Measurements from ENCODE around the gene THUMPD2.

THUMPD2 gene

DNA sequence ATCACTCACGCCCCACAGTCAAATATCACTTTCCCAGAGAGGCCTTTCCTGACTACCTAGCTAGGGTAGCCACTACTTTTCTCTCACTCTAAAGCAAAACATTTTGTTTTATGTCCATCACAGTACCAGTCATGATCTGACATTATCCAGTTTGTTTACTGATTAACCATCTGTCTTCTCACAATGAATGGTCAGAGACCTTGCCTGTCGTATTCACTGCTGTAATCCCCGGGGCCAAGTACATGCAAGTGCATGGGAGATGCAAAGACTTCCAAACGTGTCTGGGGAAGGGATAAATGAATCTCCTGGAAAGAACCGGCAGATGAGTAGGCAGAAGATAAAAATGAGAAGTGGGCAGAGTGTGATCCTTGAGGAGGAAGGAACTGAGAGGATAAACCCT is 39.7 kb downstream of the THUMPD2 start:
- H2AFZ ChIP-seq (ENCODE audit: low read depth, low read length): no peak overlapping the region
- 78% methylated on average over 5 of the region's 5 CpGs for WGBS

DNA sequence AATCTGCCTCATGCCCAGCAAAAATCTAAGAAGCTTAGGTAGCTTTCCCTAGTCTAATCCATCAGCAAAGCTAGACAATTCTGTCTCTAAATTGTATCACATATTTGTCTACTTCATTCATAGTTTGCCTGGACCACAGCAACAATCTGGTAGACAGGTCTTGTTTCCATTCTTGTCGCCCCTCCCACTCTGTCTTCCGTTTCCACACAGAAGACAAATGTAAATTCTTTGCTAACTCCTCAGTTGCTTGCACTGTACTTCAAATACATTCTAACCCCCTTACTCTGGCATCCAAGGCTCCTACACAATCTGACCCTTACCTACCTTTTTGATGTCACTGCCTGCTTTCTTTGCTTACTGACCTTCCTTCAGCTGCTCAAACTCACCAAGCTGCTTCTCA is 40.1 kb downstream of the THUMPD2 start:
- Histone ChIP-seq H3K27ac (ENCODE audit: low read length, poor library complexity, severe bottlenecking) (peak overlapping the region; percentile 47), H2AK5ac (ENCODE audit: low read length, severe bottlenecking) (no peak overlapping the region)

More for the DNA sequence above, 39.7 kb downstream of the THUMPD2 start:
- Histone ChIP-seq H3K27me3 (ENCODE audit: control insufficient read depth in 1 of 2, insufficient read depth in 1 of 2, low read length in 2 of 2) (no peaks in the 10 kb centered on the region), H3K4me2 (ENCODE audit: low read length, poor library complexity, severe bottlenecking) (no peak overlapping the region), H3K9ac (ENCODE audit: low read length) (no peak overlapping the region), H4K91ac (ENCODE audit: low read length) (no peak overlapping the region), H4K8ac (ENCODE audit: low read length) (no peak overlapping the region), H3K14ac (ENCODE audit: low read length in 2 of 2) (no peak overlapping the region), H2BK15ac (ENCODE audit: low read depth, poor library complexity, severe bottlenecking) (no peak overlapping the region), H3K18ac (ENCODE audit: low read depth in 1 of 2, low read length in 2 of 2) (no peak overlapping the region), H3K4me3 (ENCODE audit: insufficient read depth in 1 of 2, low read depth in 1 of 2, low read length in 2 of 2) (no peak overlapping the region), H3K9me3 (ENCODE audit: control insufficient read depth, low read length) (no peaks in the 10 kb centered on the region), H3K27ac (ENCODE audit: low read length, poor library complexity, severe bottlenecking) (peak overlapping the region; percentile 47), H2BK5ac (ENCODE audit: low read depth, low read length, poor library complexity, severe bottlenecking) (no peak overlapping the region), H3K4me1 (ENCODE audit: control insufficient read depth, insufficient read depth, low read depth, low read length) (peaks cover 13% of the 10 kb centered on the region), H3K36me3 (ENCODE audit: control insufficient read depth in 1 of 2, insufficient read depth in 2 of 2, low read depth in 1 of 2, low read length in 2 of 2) (peaks cover 0 to 88% of the 10 kb centered on the region in 2 experiments), H3K23ac (ENCODE audit: low read length in 2 of 2) (no peak overlapping the region), H2BK120ac (ENCODE audit: low read depth, low read length) (no peak overlapping the region), H3K79me1 (replicated peaks; ENCODE audit: low read length, poor library complexity, severe bottlenecking) (peaks cover 9% of the 10 kb centered on the region), H2AK5ac (ENCODE audit: low read length, severe bottlenecking) (no peak overlapping the region), H3K4ac (ENCODE audit: low read depth in 1 of 2, low read length in 2 of 2) (no peak overlapping the region), H2BK12ac (ENCODE audit: low read length in 2 of 2) (no peak overlapping the region)
- no peak for DNase-seq

DNA sequence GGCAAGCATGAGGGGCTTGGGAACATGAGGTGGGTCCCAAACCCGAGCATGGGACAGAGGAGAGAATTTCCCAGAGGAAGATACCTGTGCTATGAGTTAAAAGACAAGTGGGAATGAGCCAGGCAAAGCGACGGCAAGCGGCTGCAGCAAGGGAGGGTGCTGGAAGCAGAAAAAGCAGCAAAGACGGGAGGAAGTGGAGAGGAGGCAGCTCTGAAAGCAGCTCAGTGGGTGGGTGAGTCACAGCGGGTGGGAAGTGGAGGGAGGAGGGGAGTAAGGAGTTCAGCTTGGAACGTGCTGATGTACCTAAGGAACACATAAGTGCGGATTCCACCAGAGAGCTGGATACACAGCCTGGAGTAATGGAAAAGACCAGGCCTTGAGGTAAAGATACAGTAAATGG is 41.4 kb downstream of the THUMPD2 start:
- DNase-seq: peak; percentile 89
- Histone ChIP-seq H2BK15ac (ENCODE audit: low read depth, poor library complexity, severe bottlenecking) (no peak overlapping the region), H2AFZ (ENCODE audit: low read depth, low read length) (no peak overlapping the region), H4K8ac (ENCODE audit: low read length) (peak overlapping the region; percentile 10), H3K4ac (ENCODE audit: low read depth in 1 of 2, low read length in 2 of 2) (peak overlapping the region in 1 of 2 experiments; percentile 12), H3K4me2 (ENCODE audit: low read length, poor library complexity, severe bottlenecking) (peak overlapping the region; percentile 48), H2AK5ac (ENCODE audit: low read length, severe bottlenecking) (peak overlapping the region; percentile 72), H3K4me1 (ENCODE audit: control insufficient read depth, insufficient read depth, low read depth, low read length) (peaks cover 13% of the 10 kb centered on the region), H3K36me3 (ENCODE audit: control insufficient read depth in 1 of 2, insufficient read depth in 2 of 2, low read depth in 1 of 2, low read length in 2 of 2) (peaks cover 0 to 80% of the 10 kb centered on the region in 2 experiments), H3K79me1 (replicated peaks; ENCODE audit: low read length, poor library complexity, severe bottlenecking) (peaks cover 13% of the 10 kb centered on the region), H3K18ac (ENCODE audit: low read depth in 1 of 2, low read length in 2 of 2) (peak overlapping the region; percentile 44 to 93), H3K4me3 (ENCODE audit: insufficient read depth in 1 of 2, low read depth in 1 of 2, low read length in 2 of 2) (no peak overlapping the region), H3K9ac (ENCODE audit: low read length) (peak overlapping the region; percentile 14), H3K27ac (ENCODE audit: low read length, poor library complexity, severe bottlenecking) (peak overlapping the region; percentile 79), H3K14ac (ENCODE audit: low read length in 2 of 2) (no peak overlapping the region), H2BK5ac (ENCODE audit: low read depth, low read length, poor library complexity, severe bottlenecking) (peak overlapping the region; percentile 61), H2BK12ac (ENCODE audit: low read length in 2 of 2) (peak overlapping the region in 1 of 2 experiments; percentile 71), H3K9me3 (ENCODE audit: control insufficient read depth, low read length) (no peaks in the 10 kb centered on the region), H4K91ac (ENCODE audit: low read length) (peak overlapping the region; percentile 52), H2BK120ac (ENCODE audit: low read depth, low read length) (no peak overlapping the region), H3K23ac (ENCODE audit: low read length in 2 of 2) (no peak overlapping the region), H3K27me3 (ENCODE audit: control insufficient read depth in 1 of 2, insufficient read depth in 1 of 2, low read length in 2 of 2) (no peaks in the 10 kb centered on the region)
- WGBS: 9% methylated on average over 8 of the region's 8 CpGs

More for the DNA sequence above, 40.1 kb downstream of the THUMPD2 start:
- Histone ChIP-seq H3K9me3 (ENCODE audit: control insufficient read depth, low read length) (no peaks in the 10 kb centered on the region), H3K79me1 (replicated peaks; ENCODE audit: low read length, poor library complexity, severe bottlenecking) (peaks cover 11% of the 10 kb centered on the region), H2BK15ac (ENCODE audit: low read depth, poor library complexity, severe bottlenecking) (no peak overlapping the region), H2BK120ac (ENCODE audit: low read depth, low read length) (no peak overlapping the region), H3K27me3 (ENCODE audit: control insufficient read depth in 1 of 2, insufficient read depth in 1 of 2, low read length in 2 of 2) (no peaks in the 10 kb centered on the region), H4K8ac (ENCODE audit: low read length) (no peak overlapping the region), H2AFZ (ENCODE audit: low read depth, low read length) (no peak overlapping the region), H3K23ac (ENCODE audit: low read length in 2 of 2) (no peak overlapping the region), H3K4me2 (ENCODE audit: low read length, poor library complexity, severe bottlenecking) (no peak overlapping the region), H3K4ac (ENCODE audit: low read depth in 1 of 2, low read length in 2 of 2) (no peak overlapping the region), H3K36me3 (ENCODE audit: control insufficient read depth in 1 of 2, insufficient read depth in 2 of 2, low read depth in 1 of 2, low read length in 2 of 2) (peaks cover 0 to 84% of the 10 kb centered on the region in 2 experiments), H2BK5ac (ENCODE audit: low read depth, low read length, poor library complexity, severe bottlenecking) (no peak overlapping the region), H3K18ac (ENCODE audit: low read depth in 1 of 2, low read length in 2 of 2) (no peak overlapping the region), H3K4me1 (ENCODE audit: control insufficient read depth, insufficient read depth, low read depth, low read length) (peaks cover 13% of the 10 kb centered on the region), H2BK12ac (ENCODE audit: low read length in 2 of 2) (no peak overlapping the region), H3K14ac (ENCODE audit: low read length in 2 of 2) (no peak overlapping the region), H4K91ac (ENCODE audit: low read length) (no peak overlapping the region), H3K9ac (ENCODE audit: low read length) (no peak overlapping the region), H3K4me3 (ENCODE audit: insufficient read depth in 1 of 2, low read depth in 1 of 2, low read length in 2 of 2) (no peak overlapping the region)
- 79% methylated on average over 2 of the region's 2 CpGs for WGBS
- DNase-seq: no peak

DNA sequence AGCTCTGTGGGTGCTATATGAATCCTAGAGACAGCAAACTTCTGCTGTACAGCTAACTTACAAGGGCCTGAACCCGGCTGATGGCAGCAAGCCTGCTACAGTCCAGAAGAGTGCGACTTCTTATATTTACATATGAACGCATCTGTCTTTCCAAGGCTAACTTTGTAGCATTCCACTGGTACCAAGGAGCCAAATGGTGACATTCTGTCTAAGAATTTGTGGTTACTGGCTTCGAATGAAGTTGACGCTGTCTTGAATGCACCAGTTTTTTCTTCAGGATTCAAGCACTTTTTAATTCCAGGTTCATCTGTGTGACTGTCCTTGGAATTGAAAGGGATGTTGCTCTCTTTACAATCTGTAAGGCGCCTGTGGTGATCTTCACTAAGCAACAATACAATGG is 42.4 kb downstream of the THUMPD2 start:
- Histone ChIP-seq H3K36me3 (ENCODE audit: control insufficient read depth in 1 of 2, insufficient read depth in 2 of 2, low read depth in 1 of 2, low read length in 2 of 2) (peaks cover 0 to 70% of the 10 kb centered on the region in 2 experiments), H2BK12ac (ENCODE audit: low read length in 2 of 2) (no peak overlapping the region), H2BK5ac (ENCODE audit: low read depth, low read length, poor library complexity, severe bottlenecking) (no peak overlapping the region), H3K27me3 (ENCODE audit: control insufficient read depth in 1 of 2, insufficient read depth in 1 of 2, low read length in 2 of 2) (no peaks in the 10 kb centered on the region), H3K4me2 (ENCODE audit: low read length, poor library complexity, severe bottlenecking) (no peak overlapping the region), H3K4ac (ENCODE audit: low read depth in 1 of 2, low read length in 2 of 2) (no peak overlapping the region), H3K4me1 (ENCODE audit: control insufficient read depth, insufficient read depth, low read depth, low read length) (peaks cover 20% of the 10 kb centered on the region), H2AK5ac (ENCODE audit: low read length, severe bottlenecking) (no peak overlapping the region), H3K4me3 (ENCODE audit: insufficient read depth in 1 of 2, low read depth in 1 of 2, low read length in 2 of 2) (no peak overlapping the region), H3K18ac (ENCODE audit: low read depth in 1 of 2, low read length in 2 of 2) (no peak overlapping the region), H3K9me3 (ENCODE audit: control insufficient read depth, low read length) (no peaks in the 10 kb centered on the region), H2AFZ (ENCODE audit: low read depth, low read length) (no peak overlapping the region), H4K91ac (ENCODE audit: low read length) (no peak overlapping the region), H3K23ac (ENCODE audit: low read length in 2 of 2) (no peak overlapping the region), H4K8ac (ENCODE audit: low read length) (no peak overlapping the region), H3K27ac (ENCODE audit: low read length, poor library complexity, severe bottlenecking) (peak overlapping the region; percentile 53), H3K9ac (ENCODE audit: low read length) (no peak overlapping the region), H3K79me1 (replicated peaks; ENCODE audit: low read length, poor library complexity, severe bottlenecking) (peaks cover 12% of the 10 kb centered on the region), H3K14ac (ENCODE audit: low read length in 2 of 2) (no peak overlapping the region), H2BK120ac (ENCODE audit: low read depth, low read length) (no peak overlapping the region), H2BK15ac (ENCODE audit: low read depth, poor library complexity, severe bottlenecking) (no peak overlapping the region)
- DNase-seq: peak; percentile 85
- WGBS: 70% methylated on average over 6 of the region's 6 CpGs

Measured in mesenchymal stem cell (in vitro differentiated cells and primary cell).